RWPE2 (cell line): ENCODE data around the gene C3orf20.

Source experiments
- ATAC-seq: fragments of 200-7000 bp; cut with Tn5 transposase; 3 replicates; pipeline ENCODE4 v1.9.1; 2021; ENCODE audit warnings: low read depth
- DNase-seq: peaks from one replicate; pipeline ENCODE4 v3.0.0-alpha.2; 2020; ENCODE audit warnings: low spot score
- H3K27ac ChIP-seq: fragments of 450-650 bp; 2 replicates; pipeline ENCODE4 v1.5.1; 2017; ENCODE audit warnings: mild to moderate bottlenecking; ENCODE audit not compliant: poor library complexity, severe bottlenecking
- H3K27me3 ChIP-seq: fragments of 250-450 bp; sonication (Bioruptor Pico); 2 replicates; pipeline ENCODE4 v1.5.1; 2021; ENCODE audit warnings: mild to moderate bottlenecking, moderate library complexity; ENCODE audit not compliant: insufficient read depth, poor library complexity, severe bottlenecking
- H3K36me3 ChIP-seq: fragments of 250-450 bp; sonication (Bioruptor Pico); 2 replicates; pipeline ENCODE4 v1.5.1; 2020; ENCODE audit warnings: low read depth, mild to moderate bottlenecking, moderate library complexity
- H3K4me1 ChIP-seq: fragments of 250-450 bp; sonication (Bioruptor Pico); 2 replicates; pipeline ENCODE4 v1.5.1; 2021; ENCODE audit warnings: mild to moderate bottlenecking, moderate library complexity; ENCODE audit not compliant: insufficient read depth, poor library complexity, severe bottlenecking
- H3K4me3 ChIP-seq: fragments of 250-450 bp; sonication (Bioruptor Pico); 2 replicates; pipeline ENCODE4 v1.5.1; 2021; ENCODE audit warnings: mild to moderate bottlenecking, moderate library complexity; ENCODE audit not compliant: severe bottlenecking
- H3K9me3 ChIP-seq: fragments of 250-450 bp; sonication (Bioruptor Pico); 2 replicates; pipeline ENCODE4 v1.5.1; 2021; ENCODE audit warnings: mild to moderate bottlenecking, moderate library complexity; ENCODE audit not compliant: severe bottlenecking
- CTCF ChIP-seq: fragments of 450-650 bp; IDR thresholded peaks from one replicate; pipeline ENCODE4 v1.5.1; 2017; ENCODE audit warnings: mild to moderate bottlenecking, moderate library complexity; ENCODE audit not compliant: poor library complexity, severe bottlenecking

The C3orf20 gene

GRCh38 chr3:14762701-14763100 lies 87.8 kb downstream of the C3orf20 start:
- no peak overlapping the region for H3K27ac ChIP-seq

GRCh38 chr3:14764331-14765059 lies 89.6 kb downstream of the C3orf20 start:
- Histone ChIP-seq H3K36me3 (no peaks in the 10 kb centered on the region), H3K27ac (no peak overlapping the region), H3K27me3 (no peaks in the 10 kb centered on the region), H3K9me3 (no peaks in the 10 kb centered on the region), H3K4me1 (no peaks in the 10 kb centered on the region), H3K4me3 (no peak overlapping the region)
- ATAC-seq (no peak), DNase-seq (no peak)
- no peak for TF ChIP-seq CTCF

More at GRCh38 chr3:14762701-14763100, 87.8 kb downstream of the C3orf20 start:
- Histone ChIP-seq H3K4me1 (no peaks in the 10 kb centered on the region), H3K9me3 (no peaks in the 10 kb centered on the region), H3K27me3 (no peaks in the 10 kb centered on the region), H3K4me3 (no peak overlapping the region), H3K36me3 (no peaks in the 10 kb centered on the region)
- ATAC-seq, result no peak
- DNase-seq, result no peak
- TF ChIP-seq CTCF, result no peak

- Histone ChIP-seq H3K36me3 (no peaks in the 10 kb centered on the region), H3K4me3 (no peak overlapping the region), H3K9me3 (no peaks in the 10 kb centered on the region), H3K4me1 (no peaks in the 10 kb centered on the region), H3K27me3 (no peaks in the 10 kb centered on the region), H3K27ac (no peak overlapping the region)
- DNase-seq (no peak), ATAC-seq (no peak)
- no peak for TF ChIP-seq CTCF
Measured at GRCh38 chr3:14765060-14765400, 90.1 kb downstream of the C3orf20 start.

GRCh38 chr3:14765576-14766427 lies 90.9 kb downstream of the C3orf20 start:
- H3K4me3 ChIP-seq, result no peak overlapping the region
- no peaks in the 10 kb centered on the region for H3K36me3 ChIP-seq
- no peak for ATAC-seq
- H3K4me1 ChIP-seq, result no peaks in the 10 kb centered on the region
- H3K27me3 ChIP-seq, result no peaks in the 10 kb centered on the region
- H3K27ac ChIP-seq, result no peak overlapping the region
- no peak for TF ChIP-seq CTCF
- DNase-seq, result no peak
- no peaks in the 10 kb centered on the region for H3K9me3 ChIP-seq
